ENCODE measurements around the gene FHOD3. TPM values are rescaled to one million over a fixed set of nuclear protein-coding genes. Genes with fewer than 3 reads are reported as not detected.

Gene FHOD3
- total RNA-seq, 1 experiment from 2014 or later, result 2.9 TPM

DNA sequence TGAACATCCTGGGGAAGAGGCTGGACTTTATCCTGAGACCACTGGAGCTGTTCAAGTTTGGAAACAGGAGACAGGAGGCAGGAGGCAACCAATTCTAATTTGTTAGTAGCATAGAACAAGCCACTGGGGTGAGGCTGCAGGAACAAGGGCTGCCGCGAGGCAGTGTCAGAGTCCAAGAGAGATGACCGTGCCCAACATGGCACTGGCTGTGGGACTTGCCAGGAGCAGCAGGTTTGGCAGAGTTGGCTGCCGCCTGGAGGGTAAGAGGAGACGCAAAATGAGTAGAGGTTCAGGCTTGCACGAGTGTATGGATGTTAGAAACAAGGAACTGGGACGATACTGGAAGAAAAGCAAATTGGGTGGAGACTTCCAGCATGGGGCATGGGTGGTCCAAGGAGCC, 362.8 kb downstream of the FHOD3 start:
- intact Hi-C loops (cut with micrococcal nuclease; ENCODE audit: unreplicated experiment), result no loop called here
- CTCF ChIA-PET, result no interaction called here
- H3K9me3 Mint-ChIP-seq (ENCODE audit: low read depth, unreplicated experiment), result no peaks in the 10 kb centered on the region
- no peak overlapping the region for H3K27ac Mint-ChIP-seq (ENCODE audit: unreplicated experiment)
- DNase-seq, result no peak
- H3K4me3 Mint-ChIP-seq (ENCODE audit: low read depth, unreplicated experiment), result no peak overlapping the region
- H3K27me3 Mint-ChIP-seq (ENCODE audit: unreplicated experiment), result peaks cover 4% of the 10 kb centered on the region
- TF ChIP-seq, protein P1, sequence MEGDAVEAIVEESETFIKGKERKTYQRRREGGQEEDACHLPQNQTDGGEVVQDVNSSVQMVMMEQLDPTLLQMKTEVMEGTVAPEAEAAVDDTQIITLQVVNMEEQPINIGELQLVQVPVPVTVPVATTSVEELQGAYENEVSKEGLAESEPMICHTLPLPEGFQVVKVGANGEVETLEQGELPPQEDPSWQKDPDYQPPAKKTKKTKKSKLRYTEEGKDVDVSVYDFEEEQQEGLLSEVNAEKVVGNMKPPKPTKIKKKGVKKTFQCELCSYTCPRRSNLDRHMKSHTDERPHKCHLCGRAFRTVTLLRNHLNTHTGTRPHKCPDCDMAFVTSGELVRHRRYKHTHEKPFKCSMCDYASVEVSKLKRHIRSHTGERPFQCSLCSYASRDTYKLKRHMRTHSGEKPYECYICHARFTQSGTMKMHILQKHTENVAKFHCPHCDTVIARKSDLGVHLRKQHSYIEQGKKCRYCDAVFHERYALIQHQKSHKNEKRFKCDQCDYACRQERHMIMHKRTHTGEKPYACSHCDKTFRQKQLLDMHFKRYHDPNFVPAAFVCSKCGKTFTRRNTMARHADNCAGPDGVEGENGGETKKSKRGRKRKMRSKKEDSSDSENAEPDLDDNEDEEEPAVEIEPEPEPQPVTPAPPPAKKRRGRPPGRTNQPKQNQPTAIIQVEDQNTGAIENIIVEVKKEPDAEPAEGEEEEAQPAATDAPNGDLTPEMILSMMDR (IDR thresholded peaks at IDR 0.05; ENCODE audit: unreplicated experiment), result no peak
- peaks cover 11% of the 10 kb centered on the region for H3K4me1 Mint-ChIP-seq (ENCODE audit: low read depth, unreplicated experiment)
- no peaks in the 10 kb centered on the region for H3K36me3 Mint-ChIP-seq (ENCODE audit: insufficient read depth, unreplicated experiment)
- BruUV-seq (replicated peaks), result no TSS peak

DNA sequence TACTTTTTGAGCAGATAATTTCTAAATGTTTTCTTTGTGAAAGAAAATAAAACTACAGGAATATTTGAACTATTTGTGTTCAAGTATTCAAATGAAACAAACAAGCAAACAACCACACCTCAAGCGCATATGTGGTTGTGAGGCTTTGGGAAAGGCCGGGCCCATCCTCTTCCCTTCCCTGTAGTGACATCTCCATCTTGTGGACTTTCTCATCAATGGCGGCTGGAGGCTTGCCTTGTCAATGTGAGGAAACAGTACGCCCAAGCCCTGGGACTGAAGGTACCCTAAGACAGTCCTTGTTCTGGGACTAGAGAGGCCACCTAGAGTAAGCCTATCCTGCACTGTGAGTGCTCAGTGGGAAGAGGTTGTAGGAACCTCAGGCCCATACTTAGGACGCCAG, 364.5 kb downstream of the FHOD3 start:
- DNase-seq, result peak; percentile 6
- H3K27me3 Mint-ChIP-seq (ENCODE audit: unreplicated experiment), result no peaks in the 10 kb centered on the region
- BruUV-seq (replicated peaks), result no TSS peak
- H3K27ac Mint-ChIP-seq (ENCODE audit: unreplicated experiment), result no peak overlapping the region
- TF ChIP-seq, protein P1 (IDR thresholded peaks at IDR 0.05; ENCODE audit: unreplicated experiment), result no peak
- no peaks in the 10 kb centered on the region for H3K36me3 Mint-ChIP-seq (ENCODE audit: insufficient read depth, unreplicated experiment)
- no peaks in the 10 kb centered on the region for H3K9me3 Mint-ChIP-seq (ENCODE audit: low read depth, unreplicated experiment)
- CTCF ChIA-PET, result no interaction called here
- H3K4me3 Mint-ChIP-seq (ENCODE audit: low read depth, unreplicated experiment), result no peak overlapping the region
- H3K4me1 Mint-ChIP-seq (ENCODE audit: low read depth, unreplicated experiment), result no peaks in the 10 kb centered on the region
- intact Hi-C loops (cut with micrococcal nuclease; ENCODE audit: unreplicated experiment), result no loop called here

DNA sequence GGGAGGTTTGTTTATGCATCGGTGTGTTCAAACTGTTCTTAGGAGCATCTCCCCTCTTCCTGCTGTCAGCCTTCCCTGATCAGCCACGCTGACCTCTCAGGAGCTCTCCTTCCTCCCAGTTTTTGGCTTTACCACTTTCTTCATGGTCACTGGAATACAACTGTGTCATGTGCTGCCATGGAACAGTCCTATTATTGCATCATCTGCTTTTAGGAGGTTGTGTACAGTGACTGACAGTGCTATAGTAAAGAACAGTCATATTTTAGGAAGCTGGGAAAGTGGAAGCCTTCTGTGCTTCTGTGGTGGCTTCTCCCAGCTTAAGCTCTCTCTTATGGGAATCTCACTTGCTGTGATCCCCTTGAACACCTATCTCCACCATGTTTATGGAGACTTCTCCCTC, 365.8 kb downstream of the FHOD3 start:
- CTCF ChIA-PET, result no interaction called here
- Mint-ChIP-seq H3K4me3 (ENCODE audit: low read depth, unreplicated experiment) (no peak overlapping the region), H3K27ac (ENCODE audit: unreplicated experiment) (no peak overlapping the region), H3K4me1 (ENCODE audit: low read depth, unreplicated experiment) (no peaks in the 10 kb centered on the region), H3K9me3 (ENCODE audit: low read depth, unreplicated experiment) (no peaks in the 10 kb centered on the region), H3K27me3 (ENCODE audit: unreplicated experiment) (no peaks in the 10 kb centered on the region), H3K36me3 (ENCODE audit: insufficient read depth, unreplicated experiment) (no peaks in the 10 kb centered on the region)
- DNase-seq, result no peak
- TF ChIP-seq, protein P1 (IDR thresholded peaks at IDR 0.05; ENCODE audit: unreplicated experiment), result no peak
- no TSS peak for BruUV-seq (replicated peaks)
- intact Hi-C loops (cut with micrococcal nuclease; ENCODE audit: unreplicated experiment), result no loop called here

DNA sequence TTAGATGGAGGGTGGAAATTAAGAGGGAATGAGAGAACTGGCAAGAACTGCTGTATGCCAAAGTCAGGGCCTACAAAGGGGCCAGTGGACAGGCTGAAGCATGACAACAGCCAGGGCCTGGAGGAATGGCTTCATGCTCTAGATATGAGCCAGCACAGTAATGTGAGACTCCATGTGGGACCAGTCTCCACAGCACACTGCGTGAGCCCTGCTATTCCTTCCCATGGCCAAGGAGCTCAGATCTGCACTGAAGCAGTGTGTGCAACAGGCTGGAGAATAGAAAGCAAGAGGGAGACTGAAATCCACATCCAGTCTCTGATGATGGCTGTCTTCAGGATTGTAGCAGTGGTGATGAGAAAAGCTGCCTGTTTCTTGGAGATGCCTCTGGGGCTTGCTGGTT, 368.4 kb downstream of the FHOD3 start:
- Mint-ChIP-seq H3K27me3 (ENCODE audit: unreplicated experiment) (no peaks in the 10 kb centered on the region), H3K4me3 (ENCODE audit: low read depth, unreplicated experiment) (no peak overlapping the region), H3K9me3 (ENCODE audit: low read depth, unreplicated experiment) (no peaks in the 10 kb centered on the region), H3K27ac (ENCODE audit: unreplicated experiment) (no peak overlapping the region), H3K4me1 (ENCODE audit: low read depth, unreplicated experiment) (no peaks in the 10 kb centered on the region), H3K36me3 (ENCODE audit: insufficient read depth, unreplicated experiment) (no peaks in the 10 kb centered on the region)
- DNase-seq, result no peak
- CTCF ChIA-PET, result interaction anchor here (0.7 kb wide), 1 partner anchor 12 kb away, joined by 4 read pairs; no protein-coding TSS in a partner anchor
- intact Hi-C loops (cut with micrococcal nuclease; ENCODE audit: unreplicated experiment), result no loop called here
- TF ChIP-seq, protein P1 (IDR thresholded peaks at IDR 0.05; ENCODE audit: unreplicated experiment), result no peak
- no TSS peak for BruUV-seq (replicated peaks)
